ENCODE results near the gene SLC22A3. TPM values are rescaled to one million over a fixed set of nuclear protein-coding genes. Genes with fewer than 3 reads are reported as not detected.

SLC22A3 gene
- total RNA-seq, 6 experiments from 2014 or later = 16.3 to 49.3 (median 32.0) TPM

DNA sequence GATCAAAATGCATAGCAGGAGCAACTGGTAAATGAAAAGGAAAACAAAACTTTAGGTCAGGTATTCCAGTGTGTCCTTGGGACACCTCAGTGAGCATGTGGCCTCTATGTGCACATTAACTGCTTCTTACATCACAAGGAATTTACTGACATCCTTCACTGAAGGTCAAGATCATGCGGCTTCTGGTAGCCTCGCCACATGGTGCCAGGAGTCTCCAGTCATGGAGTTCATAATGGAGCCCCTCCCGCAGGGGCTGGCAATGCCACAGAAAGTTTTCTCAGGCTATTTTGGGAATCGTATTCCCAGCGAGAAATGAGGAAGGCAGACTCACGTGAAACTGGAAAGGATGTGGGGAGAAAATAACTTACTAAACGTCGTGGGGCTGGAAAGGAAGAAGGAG is 19.7 kb upstream of the SLC22A3 start:
- H3K27ac ChIP-seq = no peak overlapping the region
- WGBS (ENCODE audit: insufficient coverage, low coverage, low lambda C conversion rate, missing lambda C conversion rate) = 73% methylated on average over 8 of the region's 8 CpGs
- no peaks in the 10 kb centered on the region for H3K36me3 ChIP-seq
- no peak overlapping the region for H3K4me3 ChIP-seq
- DNase-seq (no peak), ATAC-seq (no peak)
- TF ChIP-seq POLR2A (IDR thresholded peaks at IDR 0.05) = no peak
- TF ChIP-seq, protein P1, sequence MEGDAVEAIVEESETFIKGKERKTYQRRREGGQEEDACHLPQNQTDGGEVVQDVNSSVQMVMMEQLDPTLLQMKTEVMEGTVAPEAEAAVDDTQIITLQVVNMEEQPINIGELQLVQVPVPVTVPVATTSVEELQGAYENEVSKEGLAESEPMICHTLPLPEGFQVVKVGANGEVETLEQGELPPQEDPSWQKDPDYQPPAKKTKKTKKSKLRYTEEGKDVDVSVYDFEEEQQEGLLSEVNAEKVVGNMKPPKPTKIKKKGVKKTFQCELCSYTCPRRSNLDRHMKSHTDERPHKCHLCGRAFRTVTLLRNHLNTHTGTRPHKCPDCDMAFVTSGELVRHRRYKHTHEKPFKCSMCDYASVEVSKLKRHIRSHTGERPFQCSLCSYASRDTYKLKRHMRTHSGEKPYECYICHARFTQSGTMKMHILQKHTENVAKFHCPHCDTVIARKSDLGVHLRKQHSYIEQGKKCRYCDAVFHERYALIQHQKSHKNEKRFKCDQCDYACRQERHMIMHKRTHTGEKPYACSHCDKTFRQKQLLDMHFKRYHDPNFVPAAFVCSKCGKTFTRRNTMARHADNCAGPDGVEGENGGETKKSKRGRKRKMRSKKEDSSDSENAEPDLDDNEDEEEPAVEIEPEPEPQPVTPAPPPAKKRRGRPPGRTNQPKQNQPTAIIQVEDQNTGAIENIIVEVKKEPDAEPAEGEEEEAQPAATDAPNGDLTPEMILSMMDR (IDR thresholded peaks at IDR 0.05) = no peak
- H3K9me3 ChIP-seq = no peaks in the 10 kb centered on the region
- intact Hi-C loops (cut with DNase I) = no loop called here
- no peaks in the 10 kb centered on the region for H3K27me3 ChIP-seq
- no peaks in the 10 kb centered on the region for H3K4me1 ChIP-seq

DNA sequence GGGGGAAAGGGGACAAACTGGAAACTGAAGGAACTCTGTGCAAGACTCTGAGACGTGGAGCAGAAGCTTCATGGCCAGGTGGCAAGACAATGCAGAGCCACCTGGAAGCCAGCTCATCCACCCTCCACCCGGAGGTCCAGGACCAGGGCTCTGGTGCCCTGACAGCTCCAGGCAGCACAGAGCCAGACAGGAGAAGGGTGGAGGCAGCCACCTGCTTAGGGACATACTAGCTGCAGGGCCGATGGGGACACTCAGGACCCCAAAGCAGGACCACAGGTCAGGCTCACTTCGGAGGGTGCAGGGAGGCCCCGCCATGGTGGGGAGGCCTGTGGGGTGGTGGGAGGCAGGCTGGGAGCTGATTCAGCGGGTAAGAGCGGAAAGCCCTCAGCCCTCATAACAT is 19.0 kb upstream of the SLC22A3 start:
- Histone ChIP-seq H3K4me1 (no peaks in the 10 kb centered on the region), H3K27ac (no peak overlapping the region), H3K9me3 (no peaks in the 10 kb centered on the region), H3K27me3 (no peaks in the 10 kb centered on the region), H3K36me3 (no peaks in the 10 kb centered on the region), H3K4me3 (no peak overlapping the region)
- WGBS (ENCODE audit: insufficient coverage, low coverage, low lambda C conversion rate, missing lambda C conversion rate) = 60% methylated on average over 1 of the region's 7 CpGs
- no peak for DNase-seq
- TF ChIP-seq, protein P1 (IDR thresholded peaks at IDR 0.05) = no peak
- TF ChIP-seq POLR2A (IDR thresholded peaks at IDR 0.05) = no peak
- no peak for ATAC-seq
- intact Hi-C loops (cut with DNase I) = no loop called here

DNA sequence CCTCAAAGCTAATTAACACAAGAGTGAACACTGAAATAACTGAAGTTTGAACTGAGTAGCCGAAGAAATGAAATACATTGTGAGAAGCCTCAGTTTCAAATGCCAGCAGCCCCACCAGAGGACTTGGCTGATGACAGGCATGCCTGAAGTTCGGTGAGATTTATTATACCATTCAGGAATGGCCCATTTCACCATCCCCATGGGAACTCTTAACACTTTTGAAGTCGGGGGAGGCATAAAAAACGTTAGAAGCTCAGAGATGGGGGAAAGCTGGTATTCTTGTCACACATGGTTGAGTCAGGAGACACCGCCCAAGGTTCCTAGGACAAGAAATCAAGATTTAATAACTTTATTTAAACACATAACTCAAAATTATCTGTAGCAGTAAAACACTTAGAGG is 17.6 kb upstream of the SLC22A3 start:
- no peak for ATAC-seq
- Histone ChIP-seq H3K4me3 (no peak overlapping the region), H3K36me3 (no peaks in the 10 kb centered on the region), H3K27ac (no peak overlapping the region), H3K27me3 (no peaks in the 10 kb centered on the region), H3K9me3 (no peaks in the 10 kb centered on the region), H3K4me1 (no peaks in the 10 kb centered on the region)
- intact Hi-C loops (cut with DNase I) = no loop called here
- WGBS (ENCODE audit: insufficient coverage, low coverage, low lambda C conversion rate, missing lambda C conversion rate) = 65% methylated on average over 5 of the region's 5 CpGs
- TF ChIP-seq, protein P1 (IDR thresholded peaks at IDR 0.05) = no peak
- no peak for TF ChIP-seq POLR2A (IDR thresholded peaks at IDR 0.05)
- no peak for DNase-seq

DNA sequence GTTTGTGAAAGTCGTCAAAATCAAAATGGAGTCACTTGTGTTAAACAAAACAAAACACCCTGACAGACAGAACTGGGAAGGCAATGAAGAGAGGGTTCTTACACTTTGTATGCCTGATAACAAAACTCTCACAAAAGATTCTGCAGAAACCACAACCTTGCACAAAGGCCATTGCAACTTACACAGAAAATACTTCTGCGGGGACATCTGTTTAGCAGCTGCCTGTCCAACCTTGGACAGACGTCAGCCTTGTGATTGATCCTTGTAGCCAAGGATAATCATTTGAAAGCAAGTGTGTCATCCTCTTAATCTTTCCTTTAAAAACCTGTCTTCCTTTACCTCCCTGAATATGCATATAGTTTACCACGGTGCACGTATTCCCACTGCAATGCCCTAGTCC is 17.0 kb upstream of the SLC22A3 start:
- Histone ChIP-seq H3K4me3 (no peak overlapping the region), H3K4me1 (no peaks in the 10 kb centered on the region), H3K36me3 (no peaks in the 10 kb centered on the region), H3K27me3 (no peaks in the 10 kb centered on the region), H3K27ac (no peak overlapping the region), H3K9me3 (no peaks in the 10 kb centered on the region)
- TF ChIP-seq POLR2A (IDR thresholded peaks at IDR 0.05) = no peak
- TF ChIP-seq, protein P1 (IDR thresholded peaks at IDR 0.05) = no peak
- DNase-seq = no peak
- ATAC-seq = no peak
- 53% methylated on average over 5 of the region's 5 CpGs for WGBS (ENCODE audit: insufficient coverage, low coverage, low lambda C conversion rate, missing lambda C conversion rate)
- intact Hi-C loops (cut with DNase I) = no loop called here

DNA sequence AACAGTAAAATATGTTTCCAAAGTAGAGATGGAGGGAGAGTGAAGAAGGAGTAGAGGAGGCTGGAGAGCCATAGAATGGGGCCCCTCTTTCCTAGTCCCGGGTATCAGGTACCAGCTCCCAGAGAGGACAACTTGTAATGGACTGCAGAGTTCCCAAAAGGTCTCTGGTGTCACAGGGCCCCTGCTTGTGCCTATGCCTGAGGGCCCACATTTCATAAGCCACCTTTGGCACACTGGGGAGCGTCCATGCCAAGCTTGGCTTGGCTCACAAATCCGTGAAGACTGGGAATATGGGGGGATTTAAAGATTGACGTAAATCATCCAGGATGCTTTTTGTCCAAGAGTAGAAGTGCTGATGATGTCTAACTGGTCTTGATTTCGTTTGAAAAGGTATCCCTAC is 16.4 kb upstream of the SLC22A3 start:
- ATAC-seq (no peak), DNase-seq (no peak)
- intact Hi-C loops (cut with DNase I) = no loop called here
- H3K4me3 ChIP-seq = no peak overlapping the region
- H3K36me3 ChIP-seq = no peaks in the 10 kb centered on the region
- H3K27ac ChIP-seq = no peak overlapping the region
- H3K9me3 ChIP-seq = no peaks in the 10 kb centered on the region
- no peaks in the 10 kb centered on the region for H3K4me1 ChIP-seq
- H3K27me3 ChIP-seq = no peaks in the 10 kb centered on the region
- WGBS (ENCODE audit: insufficient coverage, low coverage, low lambda C conversion rate, missing lambda C conversion rate) = 44% methylated on average over 4 of the region's 5 CpGs
- no peak for TF ChIP-seq POLR2A (IDR thresholded peaks at IDR 0.05)
- TF ChIP-seq, protein P1 (IDR thresholded peaks at IDR 0.05) = no peak
